Mesenchymal stem cell (in vitro differentiated cells and primary cell): ENCODE results near the gene AGAP4.
"Not testable (repeated sequence)": the region's sequence is repeated elsewhere in the genome, so short reads cannot be mapped to it uniquely, and the experiment has no call there.

ENCODE experiments used
- DNase-seq: peaks from one replicate; pipeline ENCODE4 v3.0.0-alpha.2; 2013
- H2AFZ ChIP-seq: one replicate; pipeline ENCODE4 v1.6.1; 2013; ENCODE audit warnings: low read depth, mild to moderate bottlenecking, control low read depth, inconsistent platforms, low read length, moderate library complexity
- H2AK5ac ChIP-seq: 2 replicates; pipeline ENCODE4 v1.6.1; 2013; ENCODE audit warnings: low read length, moderate library complexity, mild to moderate bottlenecking, inconsistent platforms; ENCODE audit not compliant: severe bottlenecking
- H2BK120ac ChIP-seq: one replicate; pipeline ENCODE4 v1.6.1; 2013; ENCODE audit warnings: low read depth, mild to moderate bottlenecking, inconsistent platforms, low read length, moderate library complexity
- H2BK12ac ChIP-seq, 2 experiments: one replicate each; pipeline ENCODE4 v1.6.1; 2013; ENCODE audit warnings: inconsistent platforms in 2 of 2, low read length in 2 of 2, mild to moderate bottlenecking in 2 of 2, moderate library complexity in 2 of 2, control low read depth in 1 of 2
- H2BK15ac ChIP-seq: one replicate; pipeline ENCODE4 v1.6.1; 2013; ENCODE audit warnings: mild to moderate bottlenecking, low read depth, inconsistent platforms; ENCODE audit not compliant: poor library complexity, severe bottlenecking
- H2BK5ac ChIP-seq: 2 replicates; pipeline ENCODE4 v1.6.1; 2013; ENCODE audit warnings: low read depth, mild to moderate bottlenecking, low read length, control low read depth, inconsistent platforms; ENCODE audit not compliant: poor library complexity, severe bottlenecking
- H3K14ac ChIP-seq, 2 experiments: one replicate each; pipeline ENCODE4 v1.6.1; 2013; ENCODE audit warnings: inconsistent platforms in 2 of 2, low read length in 2 of 2, control low read depth in 1 of 2, mild to moderate bottlenecking in 1 of 2, moderate library complexity in 1 of 2
- H3K18ac ChIP-seq, 2 experiments: one replicate each; pipeline ENCODE4 v1.6.1; 2013; ENCODE audit warnings: inconsistent platforms in 2 of 2, low read length in 2 of 2, control low read depth in 1 of 2, low read depth in 1 of 2, mild to moderate bottlenecking in 1 of 2
- H3K23ac ChIP-seq, 2 experiments: one replicate each; pipeline ENCODE4 v1.6.1; 2013; ENCODE audit warnings: inconsistent platforms in 2 of 2, low read length in 2 of 2, mild to moderate bottlenecking in 2 of 2, moderate library complexity in 2 of 2, control low read depth in 1 of 2
- H3K27ac ChIP-seq: 2 replicates; pipeline ENCODE4 v1.5.1; 2013; ENCODE audit warnings: mild to moderate bottlenecking, moderate library complexity, low read length, control low read depth, inconsistent platforms; ENCODE audit not compliant: poor library complexity, severe bottlenecking
- H3K27me3 ChIP-seq, 2 experiments: 2 replicates each; pipeline versions ENCODE4 v1.6.1 to v1.7.0; 2013; ENCODE audit warnings: low read length in 2 of 2, mild to moderate bottlenecking in 2 of 2, moderate library complexity in 2 of 2, control low read depth in 1 of 2, inconsistent platforms in 1 of 2; ENCODE audit not compliant: control insufficient read depth in 1 of 2, insufficient read depth in 1 of 2
- H3K36me3 ChIP-seq, 2 experiments: 2 replicates each; pipeline versions ENCODE4 v1.6.1 to v1.7.0; 2013; ENCODE audit warnings: low read length in 2 of 2, control low read depth in 1 of 2, inconsistent platforms in 1 of 2, low read depth in 1 of 2, mild to moderate bottlenecking in 1 of 2; ENCODE audit not compliant: insufficient read depth in 2 of 2, control insufficient read depth in 1 of 2
- H3K4ac ChIP-seq, 2 experiments: one replicate each; pipeline ENCODE4 v1.6.1; 2013; ENCODE audit warnings: inconsistent platforms in 2 of 2, low read length in 2 of 2, mild to moderate bottlenecking in 2 of 2, moderate library complexity in 2 of 2, control low read depth in 1 of 2, low read depth in 1 of 2
- H3K4me1 ChIP-seq: 2 replicates; pipeline ENCODE4 v1.6.1; 2013; ENCODE audit warnings: low read depth, low read length, control low read depth; ENCODE audit not compliant: control insufficient read depth, insufficient read depth
- H3K4me2 ChIP-seq: 2 replicates; pipeline ENCODE4 v1.6.1; 2013; ENCODE audit warnings: low read length, mild to moderate bottlenecking, inconsistent platforms; ENCODE audit not compliant: poor library complexity, severe bottlenecking
- H3K4me3 ChIP-seq, 2 experiments: 2 replicates each; pipeline versions ENCODE4 v1.5.1 to v1.7.0; 2013; ENCODE audit warnings: low read length in 2 of 2, mild to moderate bottlenecking in 2 of 2, control low read depth in 1 of 2, low read depth in 1 of 2; ENCODE audit not compliant: insufficient read depth in 1 of 2
- H3K79me1 ChIP-seq: replicated peaks from 2 replicates; pipeline ENCODE4 v1.6.1; 2013; ENCODE audit warnings: mild to moderate bottlenecking, control low read depth, low read length, inconsistent platforms; ENCODE audit not compliant: poor library complexity, severe bottlenecking
- H3K9ac ChIP-seq: 2 replicates; pipeline ENCODE4 v1.7.0; 2013; ENCODE audit warnings: mild to moderate bottlenecking, low read length, moderate library complexity
- H3K9me3 ChIP-seq: 2 replicates; pipeline ENCODE4 v1.7.0; 2013; ENCODE audit warnings: mild to moderate bottlenecking, low read length; ENCODE audit not compliant: control insufficient read depth
- H4K8ac ChIP-seq: one replicate; pipeline ENCODE4 v1.6.1; 2013; ENCODE audit warnings: inconsistent platforms, mild to moderate bottlenecking, low read length, moderate library complexity
- H4K91ac ChIP-seq: one replicate; pipeline ENCODE4 v1.6.1; 2013; ENCODE audit warnings: mild to moderate bottlenecking, low read length, inconsistent platforms
- WGBS: methylation state at CpG from one replicate; pipeline ENCODE4 v1.1.7; 2013; ENCODE audit warnings: mixed read lengths; 5-methylcytosine and 5-hydroxymethylcytosine counted together

The AGAP4 gene

DNA sequence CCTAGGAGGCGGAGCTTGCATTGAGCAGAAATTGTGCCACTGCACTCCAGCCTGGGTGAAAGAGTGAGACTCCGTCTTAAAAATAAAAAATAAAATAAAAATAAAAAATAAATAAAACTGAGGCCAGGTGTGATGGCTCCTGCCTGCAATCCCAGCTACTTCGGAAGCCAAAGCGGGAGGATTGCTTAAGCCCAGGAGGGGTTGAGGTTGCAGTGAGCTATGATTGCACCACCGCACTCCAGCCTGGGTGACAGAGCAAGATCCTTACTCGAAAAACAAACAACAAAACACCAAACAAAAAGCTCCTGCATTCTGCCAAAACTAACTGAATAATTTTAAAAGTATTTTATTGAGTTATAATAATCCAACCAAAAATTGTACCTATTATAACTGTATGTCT lies 36.2 kb downstream of the AGAP4 start:
- no peak overlapping the region for H3K23ac ChIP-seq
- H2BK12ac ChIP-seq: no peak overlapping the region
- no peak overlapping the region for H3K27ac ChIP-seq
- no peaks in the 10 kb centered on the region for H3K36me3 ChIP-seq
- no peaks in the 10 kb centered on the region for H3K79me1 ChIP-seq
- H3K27me3 ChIP-seq: no peaks in the 10 kb centered on the region
- no peak overlapping the region for H3K18ac ChIP-seq
- H4K8ac ChIP-seq: no peak overlapping the region
- peaks cover 4% of the 10 kb centered on the region for H3K4me1 ChIP-seq
- no peak overlapping the region for H2AFZ ChIP-seq
- H3K14ac ChIP-seq: no peak overlapping the region
- H3K4me3 ChIP-seq: no peak overlapping the region
- no peak overlapping the region for H2BK15ac ChIP-seq
- no peaks in the 10 kb centered on the region for H3K9me3 ChIP-seq
- H3K9ac ChIP-seq: no peak overlapping the region
- no peak overlapping the region for H3K4ac ChIP-seq
- DNase-seq: no peak
- H2BK120ac ChIP-seq: no peak overlapping the region
- WGBS: 100% methylated on average over 3 of the region's 6 CpGs
- no peak overlapping the region for H4K91ac ChIP-seq
- no peak overlapping the region for H2BK5ac ChIP-seq
- H3K4me2 ChIP-seq: no peak overlapping the region
- no peak overlapping the region for H2AK5ac ChIP-seq

DNA sequence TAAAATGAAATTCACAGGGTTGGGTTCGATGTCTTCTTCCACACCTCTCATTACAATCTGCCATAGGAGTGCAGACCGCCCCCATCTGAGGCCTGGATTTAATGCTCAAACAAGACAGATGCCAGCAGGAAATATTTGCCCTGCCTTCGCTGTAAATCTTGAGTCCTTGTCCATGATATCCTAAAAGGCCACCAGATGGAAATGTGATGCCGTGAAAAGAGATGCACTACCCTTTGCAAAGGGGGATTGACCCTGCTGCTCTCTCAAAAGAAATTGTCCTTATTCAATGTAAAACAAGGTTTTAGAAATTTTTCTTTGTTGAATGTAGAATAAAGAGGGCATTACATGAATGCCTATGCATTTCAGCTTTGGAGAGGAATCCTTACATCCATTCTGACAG lies 37.5 kb downstream of the AGAP4 start:
- Histone ChIP-seq H2AFZ (no peak overlapping the region), H3K4me3 (no peak overlapping the region), H2AK5ac (no peak overlapping the region), H3K18ac (no peak overlapping the region), H3K79me1 (no peaks in the 10 kb centered on the region), H4K91ac (no peak overlapping the region), H3K4me2 (no peak overlapping the region), H3K27me3 (no peaks in the 10 kb centered on the region), H2BK5ac (no peak overlapping the region), H4K8ac (no peak overlapping the region), H2BK12ac (no peak overlapping the region), H2BK15ac (no peak overlapping the region), H3K23ac (no peak overlapping the region), H3K14ac (no peak overlapping the region), H3K9ac (no peak overlapping the region), H3K27ac (no peak overlapping the region), H3K9me3 (no peaks in the 10 kb centered on the region), H2BK120ac (no peak overlapping the region), H3K4me1 (peaks cover 5% of the 10 kb centered on the region), H3K4ac (no peak overlapping the region), H3K36me3 (no peaks in the 10 kb centered on the region)
- 88% methylated on average over 4 of the region's 4 CpGs for WGBS
- no peak for DNase-seq

DNA sequence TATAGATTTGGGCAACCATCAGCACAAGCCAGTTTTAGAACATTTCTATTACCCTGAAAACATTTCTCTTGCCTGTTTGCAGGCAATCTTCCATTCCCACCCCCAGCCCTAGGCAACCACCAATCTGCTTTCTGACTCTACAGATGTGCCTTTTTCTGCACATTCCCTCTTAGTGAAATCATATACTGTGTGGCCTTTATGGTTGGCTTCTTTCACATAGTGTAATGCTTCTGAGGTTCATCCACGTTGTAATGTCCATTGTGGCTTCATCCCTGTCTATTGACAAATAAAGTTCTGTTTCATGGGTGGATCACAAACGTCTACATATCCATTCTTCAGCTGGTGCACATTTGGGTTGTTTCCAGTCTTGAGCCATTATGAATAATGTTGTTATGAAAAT lies 42.3 kb downstream of the AGAP4 start:
- H3K36me3 ChIP-seq, DNase-seq, H3K27me3 ChIP-seq, H3K14ac ChIP-seq, H3K18ac ChIP-seq, H2BK12ac ChIP-seq, H3K79me1 ChIP-seq, H2BK15ac ChIP-seq, H4K91ac ChIP-seq, H2BK120ac ChIP-seq, H4K8ac ChIP-seq, H2AK5ac ChIP-seq, H3K9ac ChIP-seq, H3K4me2 ChIP-seq, H3K9me3 ChIP-seq, H3K23ac ChIP-seq, H3K4ac ChIP-seq, H3K27ac ChIP-seq, H2AFZ ChIP-seq, H2BK5ac ChIP-seq, H3K4me1 ChIP-seq, H3K4me3 ChIP-seq: not testable (repeated sequence)
- 74% methylated on average over 2 of the region's 2 CpGs for WGBS

DNA sequence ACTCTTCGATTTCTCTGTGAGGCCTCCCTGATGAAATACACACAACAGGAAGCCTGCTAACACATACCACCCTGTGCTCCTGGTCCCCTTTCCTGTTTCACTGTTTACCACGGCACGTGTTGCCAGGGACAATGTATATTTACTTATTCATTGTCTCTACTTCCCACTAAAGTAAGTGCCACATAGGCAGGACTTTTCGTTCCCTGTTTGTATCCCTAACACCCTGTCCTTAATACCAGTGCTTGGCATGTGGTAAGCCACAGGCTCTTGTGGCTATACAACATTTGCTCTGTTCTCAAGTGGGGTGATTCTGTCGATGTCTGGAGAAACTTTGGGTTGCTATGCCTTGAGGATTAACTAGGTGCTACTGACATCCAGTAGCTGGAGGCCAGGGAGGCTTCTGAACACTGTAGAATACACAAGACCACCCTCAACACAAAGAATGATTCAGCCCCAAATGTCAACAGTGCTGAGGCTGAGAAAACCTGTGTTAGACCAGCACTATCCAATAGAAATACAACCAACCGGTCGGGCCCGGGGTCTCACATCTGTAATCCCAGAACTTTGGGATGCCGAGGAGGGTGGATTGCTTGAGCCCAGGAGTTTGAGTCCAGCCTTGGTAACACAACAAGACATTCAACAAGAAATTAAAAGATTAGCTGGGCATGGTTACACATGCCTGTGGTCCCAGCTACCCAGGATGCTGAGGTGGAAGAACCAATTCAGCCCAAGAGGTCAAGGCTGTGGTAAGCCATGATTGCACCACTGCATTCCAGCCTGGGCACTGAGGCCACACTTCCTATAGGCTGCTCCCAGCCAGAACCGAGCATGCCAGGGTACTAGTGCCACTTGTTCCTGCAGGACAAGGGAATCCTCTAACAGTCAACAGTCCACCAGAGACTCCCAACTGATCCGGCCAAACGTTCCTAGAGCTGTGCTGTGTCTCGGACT lies 44.0 kb downstream of the AGAP4 start:
- peak; percentile 39 for DNase-seq

More for the DNA sequence above, 44.0 kb downstream of the AGAP4 start:
- not testable (repeated sequence) for H3K27ac ChIP-seq, H4K8ac ChIP-seq, H2BK120ac ChIP-seq, H3K36me3 ChIP-seq, H3K9me3 ChIP-seq, H3K4me1 ChIP-seq, H2BK5ac ChIP-seq, H3K4me3 ChIP-seq, H3K18ac ChIP-seq, H3K79me1 ChIP-seq, H2AFZ ChIP-seq, H2BK15ac ChIP-seq, H2AK5ac ChIP-seq, H4K91ac ChIP-seq, H3K4me2 ChIP-seq, H2BK12ac ChIP-seq, H3K27me3 ChIP-seq, H3K9ac ChIP-seq, H3K4ac ChIP-seq, H3K23ac ChIP-seq, H3K14ac ChIP-seq
- 85% methylated on average over 10 of the region's 13 CpGs for WGBS
